PC-9 (cell line): ENCODE measurements around the gene RPS17. TPM values are rescaled to one million over a fixed set of nuclear protein-coding genes. Genes with fewer than 3 reads are reported as not detected.
"Not testable (repeated sequence)": the region's sequence is repeated elsewhere in the genome, so short reads cannot be mapped to it uniquely, and the experiment has no call there.

ENCODE experiments used
- BruUV-seq: library from RNA; stranded (reverse); fragments of 400-500 nt; replicated peaks from 2 replicates; lab custom pipeline; 2021; lab: Mats Ljungman, UMichigan
- CTCF ChIA-PET: fragments of 300-600 bp; sonication (Branson Sonifier 250); formaldehyde crosslinking; loops from one replicate; lab custom pipeline; 2022; ENCODE audit warnings: antibody characterized with exemption; lab: Charles Lee
- POLR2A ChIA-PET: fragments of 300-600 bp; sonication (Branson Sonifier 250); formaldehyde crosslinking; loops from one replicate; lab custom pipeline; 2022; ENCODE audit warnings: antibody characterized with exemption; ENCODE audit not compliant: unreplicated experiment; lab: Charles Lee
- DNase-seq, 2 experiments: peaks; one replicate each; pipeline versions ENCODE4 v3.0.0 to v3.0.0-alpha.2; 2015 to 2022; ENCODE audit warnings: mixed read lengths in 1 of 2
- H2AFZ ChIP-seq: fragments of 200-600 bp; sonication (generic); 2 replicates; pipeline ENCODE4 v1.8.1; 2017; ENCODE audit warnings: antibody characterized with exemption
- H3F3A ChIP-seq: fragments of 200-600 bp; sonication (generic); 2 replicates; pipeline ENCODE4 v1.8.1; 2017; ENCODE audit warnings: antibody characterized with exemption, mild to moderate bottlenecking, low read depth; ENCODE audit not compliant: insufficient read depth
- H3K27ac ChIP-seq: fragments of 200-600 bp; sonication (generic); 2 replicates; pipeline ENCODE4 v1.6.1; 2016; ENCODE audit warnings: mixed run types
- H3K27me3 ChIP-seq: fragments of 200-600 bp; sonication (generic); 2 replicates; pipeline ENCODE4 v1.6.1; 2016; ENCODE audit warnings: low read depth, mixed run types; ENCODE audit not compliant: insufficient read depth
- H3K36me3 ChIP-seq: fragments of 200-600 bp; sonication (generic); 2 replicates; pipeline ENCODE4 v1.6.1; 2016; ENCODE audit warnings: low read depth, mixed run types
- H3K4me1 ChIP-seq: fragments of 200-600 bp; sonication (generic); replicated peaks from 2 replicates; pipeline ENCODE4 v1.6.1; 2016; ENCODE audit warnings: mixed run types; ENCODE audit not compliant: insufficient read depth
- H3K4me2 ChIP-seq: fragments of 200-600 bp; sonication (generic); 2 replicates; pipeline ENCODE4 v1.6.1; 2017; ENCODE audit warnings: mixed run types
- H3K4me3 ChIP-seq: fragments of 200-600 bp; sonication (generic); 2 replicates; pipeline ENCODE4 v1.6.1; 2016; ENCODE audit warnings: mixed run types
- H3K79me2 ChIP-seq: fragments of 200-600 bp; sonication (generic); 2 replicates; pipeline ENCODE4 v1.6.1; 2017; ENCODE audit warnings: low read depth, mixed run types
- H3K9me2 ChIP-seq: fragments of 200-600 bp; sonication (generic); 2 replicates; pipeline ENCODE4 v1.8.1; 2017; ENCODE audit warnings: mild to moderate bottlenecking; ENCODE audit not compliant: insufficient read depth
- H3K9me3 ChIP-seq: fragments of 200-600 bp; sonication (generic); 2 replicates; pipeline ENCODE4 v1.8.1; 2016; ENCODE audit warnings: low read depth; ENCODE audit not compliant: insufficient read depth
- H4K20me1 ChIP-seq: fragments of 200-600 bp; sonication (generic); 2 replicates; pipeline ENCODE4 v1.8.1; 2017; ENCODE audit not compliant: insufficient read depth
- intact Hi-C: fragments of 100-400 bp; cut with micrococcal nuclease; formaldehyde crosslinking; loops from one replicate; pipeline ENCODE4 v1.10.0; 2022; ENCODE audit not compliant: unreplicated experiment
- total RNA-seq: library from RNA; stranded (reverse); gene quantifications from 2 replicates; pipeline ENCODE4 v1.2.3, GENCODE V29; 2021

Gene RPS17
- total RNA-seq, 1 experiment from 2014 or later = 1,891 TPM

DNA sequence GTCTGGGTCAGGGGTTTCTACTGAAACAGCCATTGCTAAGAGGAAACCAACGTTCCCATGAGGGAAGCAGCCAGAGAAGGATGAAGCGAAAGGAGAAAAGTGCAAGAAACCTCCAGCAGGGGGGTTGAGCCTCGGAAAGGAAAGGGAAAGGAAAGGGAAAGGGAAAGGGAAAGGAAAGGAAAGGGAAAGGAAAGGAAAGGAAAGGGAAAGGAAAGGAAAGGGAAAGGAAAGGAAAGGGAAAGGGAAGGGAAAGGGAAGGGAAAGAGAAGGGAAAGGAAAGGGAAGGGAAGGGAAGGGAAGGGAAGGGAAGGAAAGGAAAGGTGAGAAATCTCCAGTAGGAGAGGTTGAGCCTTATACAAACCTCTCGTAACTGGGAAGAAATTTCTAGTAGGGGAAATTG is 52.0 kb downstream of the RPS17 start:
- DNase-seq, BruUV-seq, H4K20me1 ChIP-seq, intact Hi-C loops, H3K9me2 ChIP-seq, CTCF ChIA-PET, H3K27me3 ChIP-seq, H3K79me2 ChIP-seq, H3K27ac ChIP-seq, POLR2A ChIA-PET, H3F3A ChIP-seq, H3K4me2 ChIP-seq, H3K36me3 ChIP-seq, H2AFZ ChIP-seq, H3K9me3 ChIP-seq, H3K4me1 ChIP-seq, H3K4me3 ChIP-seq: not testable (repeated sequence)

DNA sequence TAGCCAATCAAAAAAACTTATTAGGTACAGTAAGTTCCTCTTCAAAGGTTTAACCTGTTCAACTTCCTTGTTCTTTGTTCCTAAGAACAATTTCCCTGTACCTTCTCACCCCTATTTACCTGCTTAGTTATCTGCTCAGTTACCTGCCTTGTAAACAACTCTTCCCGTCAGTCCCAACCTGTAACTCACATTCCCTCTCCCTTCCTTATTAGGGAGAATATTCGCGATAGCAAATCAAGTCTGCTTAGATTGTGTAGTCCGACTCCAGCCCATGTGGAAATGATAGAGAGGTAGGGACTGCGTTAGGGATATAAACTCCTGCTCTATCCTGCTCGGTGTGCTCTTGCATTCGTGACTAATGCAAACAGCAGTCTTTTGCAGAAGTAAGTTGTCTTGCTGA is 53.2 kb downstream of the RPS17 start:
- H3K27ac ChIP-seq, H3K27me3 ChIP-seq, H3K9me3 ChIP-seq, H3F3A ChIP-seq, H3K36me3 ChIP-seq, H3K79me2 ChIP-seq, H4K20me1 ChIP-seq, H3K4me1 ChIP-seq, H2AFZ ChIP-seq, BruUV-seq, H3K9me2 ChIP-seq, POLR2A ChIA-PET, intact Hi-C loops, CTCF ChIA-PET, H3K4me2 ChIP-seq, H3K4me3 ChIP-seq: not testable (repeated sequence)
- peak in 1 of 2 experiments; percentile 4 for DNase-seq

Other genes starting within 250 kb of the RPS17 start
- gene GOLGA6L10, start 191.0 kb downstream of the RPS17 start, total RNA-seq = 2.2 and 2.3 TPM in 2 replicates
- gene GOLGA6L9, start 110.6 kb downstream of the RPS17 start, total RNA-seq = 3.8 and 5.2 TPM in 2 replicates
- gene CPEB1, start 106.9 kb upstream of the RPS17 start, total RNA-seq = not detected in 2 replicates
- gene AP3B2, start 169.4 kb upstream of the RPS17 start, total RNA-seq = not detected in 2 replicates